Endometrial microvascular endothelial cells (primary cell): ENCODE measurements around the gene EFNA5. TPM values are rescaled to one million over a fixed set of nuclear protein-coding genes. Genes with fewer than 3 reads are reported as not detected.

Source experiments
- in situ Hi-C: cut with HindIII; loops from 2 replicates; pipeline ENCODE4 v1.10.0; 2017; ENCODE audit warnings: low sequenced_read_pairs, low pct_unique_long_range_greater_than_20kb; ENCODE audit errors: inconsistent ontology term
- total RNA-seq: library from RNA; depleted of rRNA; stranded (reverse); fragments of >200 nt; gene quantifications from one replicate; pipeline ENCODE4 v1.2.3, GENCODE V29; 2015; ENCODE audit errors: inconsistent ontology term

EFNA5 gene
- total RNA-seq, 1 donor from 2014 or later, result 7.8 TPM

- in situ Hi-C loops, result no loop called here
These were observed 55.4 kb downstream of the EFNA5 start for GRCh38 chr5:107615299-107615817.

- in situ Hi-C loops, result no loop called here
These were observed 58.2 kb downstream of the EFNA5 start for GRCh38 chr5:107612541-107612940.

GRCh38 chr5:107610798-107611197 lies 59.9 kb downstream of the EFNA5 start:
- in situ Hi-C loops, result no loop called here

- in situ Hi-C loops, result no loop called here
These were observed 62.9 kb downstream of the EFNA5 start for GRCh38 chr5:107607671-107608345.

DNA sequence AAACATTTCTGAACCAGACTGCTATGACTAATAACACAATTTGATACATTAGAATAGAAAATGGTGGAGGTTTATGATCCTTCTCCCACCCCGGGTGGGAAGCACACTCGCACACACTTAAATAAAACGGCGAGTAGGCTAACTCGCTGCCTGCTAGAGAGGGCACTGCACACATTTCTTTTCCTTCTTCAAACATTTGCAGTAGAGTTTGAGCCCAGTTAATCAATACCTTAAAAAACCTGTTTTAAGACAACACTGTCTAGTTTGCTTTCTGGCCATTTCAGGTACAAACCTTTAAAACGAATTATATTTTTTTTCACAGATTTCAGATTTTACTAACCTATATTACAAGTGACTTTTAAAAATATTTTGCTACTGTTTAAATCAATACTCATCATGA lies 63.5 kb downstream of the EFNA5 start:
- in situ Hi-C loops, result no loop called here

GRCh38 chr5:107605596-107606125 lies 65.1 kb downstream of the EFNA5 start:
- in situ Hi-C loops, result no loop called here

- in situ Hi-C loops, result no loop called here
These were observed 65.7 kb downstream of the EFNA5 start for GRCh38 chr5:107604990-107605389.

DNA sequence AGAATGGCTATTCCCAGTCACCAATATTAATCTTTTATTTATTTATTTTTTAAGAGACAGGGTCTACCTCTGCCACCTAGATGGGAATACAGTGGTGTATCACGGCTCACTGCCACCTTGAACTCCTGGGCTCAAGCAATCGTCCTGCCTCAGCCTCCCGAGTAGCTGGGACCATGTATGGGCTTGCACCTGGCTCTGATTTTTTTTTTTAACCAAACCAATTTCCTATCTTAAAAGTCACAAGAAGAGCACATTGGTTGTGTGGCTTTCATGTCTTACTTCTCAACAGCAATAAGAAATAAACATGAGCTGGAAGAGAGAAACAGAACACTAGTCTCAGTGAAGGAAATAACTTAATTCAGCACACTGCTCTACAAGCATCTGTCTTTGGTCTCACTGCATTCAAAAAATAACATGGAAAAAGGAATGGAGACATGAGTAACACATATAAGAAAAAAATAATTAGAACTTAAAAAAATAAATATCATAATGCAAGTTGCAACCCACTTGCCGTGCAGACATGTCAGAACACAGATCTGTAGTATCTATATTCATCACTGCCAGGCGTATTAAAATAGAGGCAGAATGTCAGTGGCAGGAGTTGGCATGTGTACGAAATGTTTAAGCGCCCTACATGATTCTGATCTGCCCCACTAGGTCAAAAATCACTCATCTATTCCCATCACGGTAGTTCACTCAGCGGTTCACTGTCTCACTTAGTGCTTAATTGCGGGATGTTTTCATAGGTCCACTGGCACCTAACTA lies 66.4 kb downstream of the EFNA5 start:
- in situ Hi-C loops, result no loop called here

GRCh38 chr5:107603349-107603748 lies 67.4 kb downstream of the EFNA5 start:
- in situ Hi-C loops, result no loop called here

DNA sequence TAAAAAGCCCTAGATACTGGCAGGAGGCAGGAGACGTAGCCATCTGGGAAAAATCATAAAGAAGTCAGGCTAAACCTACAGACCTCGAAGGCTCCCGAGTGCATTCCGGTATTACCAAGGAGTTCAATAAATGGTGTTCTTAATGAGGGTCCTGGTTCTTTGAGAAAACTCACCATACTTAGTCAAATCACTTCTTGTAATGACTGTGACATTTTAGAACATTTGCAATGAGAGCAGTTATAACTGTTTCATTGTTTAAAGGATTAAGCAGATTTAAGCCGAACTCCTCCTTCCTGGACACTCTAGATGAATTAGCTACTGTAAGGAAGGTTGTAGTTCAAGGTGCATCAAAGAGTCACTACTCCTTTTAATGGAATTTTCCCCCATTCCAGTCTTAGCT lies 67.8 kb downstream of the EFNA5 start:
- in situ Hi-C loops, result no loop called here

DNA sequence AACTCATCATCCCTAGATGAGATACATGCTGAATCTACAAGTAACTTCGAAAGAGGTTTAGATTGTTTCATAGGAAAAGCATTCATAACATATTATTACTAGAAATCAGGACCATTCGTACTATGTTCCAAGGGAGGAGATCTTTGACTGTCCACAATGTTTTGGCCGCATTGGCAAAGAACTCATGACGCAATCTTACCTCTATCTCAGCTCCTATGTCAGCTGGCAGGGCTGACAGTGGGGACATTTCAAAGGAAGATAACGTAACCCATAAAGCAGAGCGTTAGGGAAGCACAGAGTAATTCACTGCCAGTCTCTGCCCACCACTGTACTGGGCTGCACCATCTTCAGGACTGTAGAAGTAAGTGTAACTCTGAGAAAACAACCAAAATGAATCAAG lies 69.7 kb downstream of the EFNA5 start:
- in situ Hi-C loops, result no loop called here

GRCh38 chr5:107598958-107599357 lies 71.8 kb downstream of the EFNA5 start:
- in situ Hi-C loops, result no loop called here

- in situ Hi-C loops, result no loop called here
These were observed 72.9 kb downstream of the EFNA5 start for GRCh38 chr5:107597803-107598202.

DNA sequence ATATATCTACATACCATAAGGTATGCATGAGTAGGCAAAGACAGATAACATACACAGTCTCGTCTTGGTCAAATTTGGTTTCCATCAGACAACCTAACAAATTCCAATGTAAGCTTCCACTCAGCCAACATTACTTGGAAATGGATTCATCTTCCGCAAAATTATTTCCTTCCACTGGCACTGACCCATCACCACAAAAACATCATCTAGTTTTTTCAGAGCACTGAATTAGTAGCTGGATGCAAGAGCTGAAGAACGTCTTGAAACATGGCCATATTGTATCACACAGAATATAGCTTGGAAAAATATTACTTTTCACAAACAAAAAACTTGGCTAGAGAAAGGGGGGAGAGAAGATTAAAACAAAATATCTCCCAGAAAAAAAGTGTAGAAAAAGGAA lies 73.5 kb downstream of the EFNA5 start:
- in situ Hi-C loops, result no loop called here

GRCh38 chr5:107594253-107595045 lies 76.3 kb downstream of the EFNA5 start:
- in situ Hi-C loops, result no loop called here

DNA sequence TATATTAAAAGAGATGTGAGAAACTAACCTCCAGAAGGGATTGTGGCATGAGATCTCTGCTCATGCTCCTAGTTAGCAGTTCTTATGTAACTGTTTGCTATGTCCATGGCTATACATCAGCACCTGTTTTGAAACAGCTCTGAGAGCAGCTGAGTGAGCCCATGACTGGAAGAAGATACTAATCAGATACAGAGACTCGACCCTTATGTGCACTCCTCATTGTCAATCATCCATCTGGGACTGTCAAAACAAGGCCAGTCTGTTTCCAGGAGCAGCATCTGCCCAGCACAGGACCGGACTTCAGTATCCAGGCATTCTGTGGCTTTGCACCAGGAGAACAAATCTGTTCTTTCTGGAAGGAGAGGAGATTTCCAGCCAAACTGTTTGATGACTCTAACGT lies 77.7 kb downstream of the EFNA5 start:
- in situ Hi-C loops, result no loop called here

GRCh38 chr5:107592515-107592914 lies 78.2 kb downstream of the EFNA5 start:
- in situ Hi-C loops, result no loop called here

DNA sequence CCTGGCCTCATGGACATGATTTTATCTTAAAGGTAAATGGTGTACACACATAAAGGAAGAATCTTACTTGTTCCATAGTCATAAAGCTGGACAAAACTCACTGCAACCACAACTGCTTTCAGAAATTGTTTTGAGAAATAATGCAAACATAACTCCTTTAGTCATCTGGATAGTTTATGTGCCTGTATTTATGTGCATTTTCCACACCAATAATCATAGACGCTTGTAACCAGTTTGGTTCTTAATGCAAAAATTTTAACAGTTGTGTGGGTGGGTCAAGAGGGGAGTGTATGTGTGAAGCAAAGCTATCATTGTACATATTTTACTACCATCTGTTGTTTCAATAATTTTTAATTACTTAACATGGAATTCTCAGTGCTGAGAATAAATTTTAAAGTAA lies 80.1 kb downstream of the EFNA5 start:
- in situ Hi-C loops, result no loop called here

DNA sequence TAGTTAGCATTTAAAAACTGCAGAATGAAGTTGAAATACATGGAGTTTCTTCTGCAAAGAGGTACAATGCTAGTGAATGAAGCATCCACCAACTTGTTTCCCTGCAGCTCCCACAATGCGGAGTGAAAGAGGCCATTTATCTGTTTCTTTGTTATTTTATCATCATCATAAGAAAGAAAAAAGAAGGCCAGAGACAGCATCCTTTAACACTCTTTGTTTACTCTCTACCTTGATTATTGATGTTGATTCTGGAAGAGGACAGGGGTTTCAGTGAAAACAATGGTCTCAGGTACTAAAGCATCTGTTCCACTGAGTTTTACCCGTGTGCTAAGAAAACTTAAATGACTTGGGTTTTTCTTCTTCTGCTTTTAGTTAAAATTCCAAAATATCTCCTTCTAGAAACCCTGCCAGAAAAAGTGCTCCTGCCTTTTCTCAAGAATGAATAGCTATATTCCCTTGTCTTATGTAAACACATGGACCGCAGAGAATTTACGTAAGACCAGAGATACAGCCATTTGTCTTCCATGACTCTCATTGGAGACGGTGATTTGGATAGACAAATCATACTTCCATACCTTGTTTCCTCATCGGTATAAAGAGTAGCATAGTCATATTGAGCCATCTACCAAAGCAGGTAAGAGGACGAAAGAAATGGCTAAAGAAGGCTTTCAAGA lies 81.1 kb downstream of the EFNA5 start:
- in situ Hi-C loops, result no loop called here
